Measurements from ENCODE around the gene TXNRD2.
"Not testable (repeated sequence)": the region's sequence is repeated elsewhere in the genome, so short reads cannot be mapped to it uniquely, and the experiment has no call there.

Gene TXNRD2

DNA sequence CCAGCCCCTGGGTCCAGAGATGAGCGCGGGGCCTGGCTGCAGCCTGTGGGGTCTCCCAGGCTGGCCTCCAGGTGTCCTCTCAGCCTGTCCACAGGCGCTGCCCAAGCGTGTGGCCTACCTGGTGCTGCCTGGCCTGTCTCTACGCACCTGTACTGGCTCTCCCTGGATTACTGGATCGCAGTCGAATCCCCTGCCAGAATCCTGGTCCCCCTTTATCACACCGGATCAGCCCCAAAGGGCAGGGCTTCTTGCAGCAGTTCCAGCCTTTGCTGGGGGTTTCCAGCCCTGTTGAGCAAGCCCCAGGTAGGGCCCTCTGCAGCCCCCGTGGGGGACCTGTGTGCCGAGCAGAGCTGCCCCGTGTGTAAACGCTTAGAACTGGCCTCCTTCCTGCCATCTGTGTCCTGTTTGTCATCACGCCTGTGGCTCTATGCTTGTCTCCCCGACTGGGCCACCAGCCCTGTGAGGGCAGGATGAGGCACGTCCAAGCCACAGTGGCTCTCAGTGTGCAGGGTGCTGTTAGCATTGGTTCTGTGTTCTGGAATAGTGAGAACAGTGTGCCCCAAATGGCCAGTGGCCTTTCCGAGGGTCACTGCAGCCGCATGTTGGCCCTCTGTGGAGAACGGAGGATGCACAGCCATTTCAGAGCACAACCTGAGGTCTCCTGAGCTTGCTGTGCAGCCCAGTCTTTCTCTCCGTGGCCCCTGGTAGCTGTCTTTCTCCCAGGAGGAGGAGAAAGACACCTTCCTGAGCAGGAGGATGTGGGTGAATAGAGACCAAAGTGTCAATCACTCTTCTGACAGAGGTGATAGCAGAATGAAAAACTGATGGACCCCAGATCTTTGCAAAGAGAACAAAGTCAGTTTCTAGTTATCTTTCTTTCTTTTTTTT lies 13.9 kb upstream of the TXNRD2 start:
- DNase-seq (ENCODE audit: insufficient read length, low spot score) (no peak), FAIRE-seq (no peak)

- DNase-seq (ENCODE audit: insufficient read length, low spot score): no peak
- FAIRE-seq: no peak
These were observed 9.7 kb upstream of the TXNRD2 start for GRCh38 chr22:19951346-19951745.

- FAIRE-seq (no peak), DNase-seq (ENCODE audit: insufficient read length, low spot score) (no peak)
These were observed 6.6 kb upstream of the TXNRD2 start for GRCh38 chr22:19948057-19948760.

DNA sequence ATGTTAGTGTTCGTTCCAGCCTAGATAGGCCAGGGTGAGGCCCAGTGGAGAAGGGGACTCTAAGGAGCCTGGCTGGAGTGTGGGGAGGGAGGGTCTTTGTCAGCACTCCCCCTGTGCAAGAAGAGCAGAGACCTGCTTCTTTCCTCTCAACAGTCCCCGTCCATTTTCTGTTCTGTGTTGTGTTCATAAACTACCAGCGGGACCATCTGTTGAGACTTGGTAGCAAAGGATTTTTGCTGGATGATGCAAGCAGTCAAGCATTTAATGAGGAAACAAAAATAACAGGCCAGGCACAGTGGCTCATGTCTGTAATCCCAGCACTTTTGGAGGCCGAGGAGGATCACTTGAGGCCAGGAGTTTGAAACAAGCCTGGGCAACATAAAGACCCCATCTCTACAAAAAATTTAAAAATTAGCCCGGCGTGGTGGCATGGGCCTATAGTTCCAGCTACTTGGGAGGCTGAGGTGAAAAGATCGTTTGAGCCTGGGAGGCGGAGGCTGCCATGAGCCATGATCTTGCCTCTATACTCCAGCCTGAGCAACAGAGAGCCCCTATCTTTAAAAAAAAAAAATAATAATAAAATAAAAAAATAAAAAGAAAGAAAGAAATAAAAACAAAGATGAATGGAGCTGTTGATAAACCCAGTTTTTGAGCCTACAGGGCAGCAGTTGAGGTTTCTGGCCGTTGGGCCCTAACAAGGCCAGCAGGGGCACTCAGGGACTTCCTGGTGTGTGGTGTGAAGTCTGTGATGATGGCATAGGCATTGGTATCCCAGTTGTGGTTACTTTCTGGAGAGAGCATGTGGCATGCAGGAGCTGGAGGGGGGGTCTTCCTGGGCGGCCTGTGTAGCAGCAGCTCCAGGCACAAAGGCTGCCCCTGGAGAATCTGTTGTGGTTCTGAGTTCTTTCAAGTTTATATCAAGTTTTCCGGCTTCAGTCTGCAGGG lies 1.7 kb upstream of the TXNRD2 start:
- DNase-seq (ENCODE audit: insufficient read length, low spot score): peak; percentile 69

DNA sequence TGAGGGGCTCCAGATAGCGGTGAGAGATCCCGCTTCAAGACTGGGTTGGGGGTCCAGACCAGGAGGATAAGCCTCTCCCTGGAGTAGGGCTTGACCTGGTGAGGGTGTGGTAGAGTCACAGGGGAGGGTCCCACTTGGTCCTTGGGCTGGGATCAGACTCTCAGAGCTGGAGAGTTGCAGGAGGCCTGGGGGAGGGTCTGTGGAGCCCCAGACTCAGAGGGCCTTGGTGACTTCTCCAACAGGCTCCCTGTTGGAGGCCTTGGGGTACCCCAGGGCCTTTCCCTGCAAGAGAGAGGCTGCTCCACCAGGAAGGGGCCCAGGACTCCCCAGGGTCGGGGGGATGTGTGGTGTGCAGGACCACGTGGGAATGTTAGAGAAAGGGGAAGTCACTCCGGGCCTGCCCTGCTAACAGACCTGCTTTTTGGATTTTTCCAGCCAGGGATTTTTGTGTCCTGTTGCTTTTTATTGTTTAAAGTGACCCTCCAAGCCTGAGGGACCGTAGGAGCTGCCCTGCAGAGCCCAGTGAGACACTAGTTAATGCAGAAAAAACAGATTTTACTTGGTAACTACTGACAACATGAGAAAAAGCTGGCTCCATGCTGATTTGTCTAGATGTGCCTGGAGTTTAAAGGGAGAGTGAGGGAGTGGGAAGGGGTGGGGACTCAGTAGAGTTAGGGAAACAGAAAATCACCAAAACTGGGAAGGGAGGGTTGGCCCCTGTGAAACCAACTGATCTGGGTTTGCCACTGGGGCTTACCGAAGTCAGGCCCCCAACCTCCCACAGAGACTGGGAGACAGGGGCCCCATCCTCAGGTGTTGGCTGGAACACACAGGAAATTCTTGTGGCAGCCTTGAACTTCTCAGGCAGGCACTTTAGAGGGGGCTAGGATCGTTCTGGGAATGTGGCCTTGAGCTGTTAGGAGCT lies 801 bp upstream of the TXNRD2 start:
- DNase-seq (ENCODE audit: insufficient read length, low spot score) (peak; percentile 19), FAIRE-seq (no peak)

More for the DNA sequence above, 1.7 kb upstream of the TXNRD2 start:
- FAIRE-seq: no peak

DNA sequence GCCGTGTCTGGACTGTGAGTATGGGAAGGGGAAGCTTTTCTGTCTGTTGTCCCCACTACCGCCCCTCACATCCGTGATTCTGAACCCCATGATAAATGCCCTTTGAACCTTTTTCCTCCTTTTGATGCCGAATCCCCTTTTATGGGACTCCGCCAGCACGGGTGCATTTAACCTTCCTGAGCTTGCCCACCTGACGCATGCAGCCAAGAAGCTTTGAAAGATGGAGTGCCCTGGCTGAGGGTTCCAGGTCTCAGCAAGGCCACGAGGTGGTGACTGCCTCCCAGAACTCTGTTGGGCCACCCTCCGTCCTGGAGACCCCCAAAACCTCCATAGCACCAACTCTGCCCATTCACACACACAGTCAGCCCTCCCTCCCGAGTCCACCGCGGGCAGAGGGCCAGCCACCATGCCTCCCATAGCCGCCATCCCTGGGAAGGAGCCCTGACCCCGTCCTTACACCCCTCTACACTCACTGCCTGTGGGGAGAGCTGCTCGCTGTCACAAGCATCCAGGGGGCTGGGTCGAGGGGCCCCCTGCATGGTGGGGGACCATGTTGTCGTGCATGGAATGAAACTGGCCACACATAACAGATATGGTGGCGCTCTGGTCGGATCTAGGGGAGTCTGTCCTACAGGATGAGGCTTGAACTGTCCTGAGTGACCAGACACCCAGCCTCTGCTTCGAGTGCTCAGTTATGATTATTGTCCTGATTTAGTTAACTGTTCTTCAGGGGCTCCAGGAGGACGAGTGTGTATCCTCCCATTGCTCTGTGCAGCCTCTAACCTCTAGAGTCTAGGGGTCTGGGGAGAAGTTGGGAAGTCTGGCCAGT lies 868 bp downstream of the TXNRD2 start:
- FAIRE-seq: no peak

DNA sequence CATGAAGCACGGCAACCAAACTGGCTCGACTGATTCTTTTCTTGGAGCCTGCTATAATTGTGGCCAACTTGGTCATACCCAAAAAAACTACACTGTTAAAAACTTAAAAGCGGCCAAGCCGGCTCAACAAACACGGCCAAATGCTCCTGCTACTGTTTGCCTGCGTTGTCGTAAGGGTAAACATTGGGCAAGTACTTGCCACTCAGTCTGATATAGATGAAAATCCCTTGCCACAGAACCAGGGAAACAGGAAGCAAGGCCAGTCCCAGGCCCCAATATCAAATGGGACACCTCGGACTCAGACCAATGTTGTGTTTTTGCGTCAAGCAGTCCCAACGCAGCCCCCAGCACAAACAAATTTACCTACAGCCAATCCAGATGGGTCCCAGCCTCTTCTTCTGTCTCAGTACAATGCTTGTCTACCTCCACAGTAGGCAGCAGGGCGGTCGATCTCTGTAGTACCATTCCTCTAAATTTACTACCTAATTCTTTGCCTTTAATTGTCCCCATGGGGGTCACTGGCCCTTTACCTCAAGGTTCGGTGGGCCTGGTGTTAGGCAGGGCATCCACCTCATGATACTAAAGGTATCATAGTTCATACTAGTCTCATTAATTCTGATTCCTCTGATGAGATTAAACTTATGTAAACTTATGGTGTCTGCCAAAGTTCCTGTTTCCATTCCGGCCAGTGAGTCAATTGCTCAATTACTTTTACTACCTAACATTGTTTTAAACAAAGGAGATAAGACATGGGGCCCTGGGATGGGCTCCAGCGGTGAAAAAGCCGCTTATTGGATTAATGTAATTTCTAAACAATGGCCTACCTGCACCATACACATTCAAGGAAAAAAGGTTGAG lies 3.8 kb downstream of the TXNRD2 start:
- FAIRE-seq: no peak
- no peak for DNase-seq (ENCODE audit: insufficient read length, low spot score)

More for the DNA sequence above, 868 bp downstream of the TXNRD2 start:
- DNase-seq (ENCODE audit: insufficient read length, low spot score): peak; percentile 18

- DNase-seq (ENCODE audit: insufficient read length, low spot score) (no peak), FAIRE-seq (no peak)
These were observed 5.1 kb downstream of the TXNRD2 start for GRCh38 chr22:19936513-19936912.

DNA sequence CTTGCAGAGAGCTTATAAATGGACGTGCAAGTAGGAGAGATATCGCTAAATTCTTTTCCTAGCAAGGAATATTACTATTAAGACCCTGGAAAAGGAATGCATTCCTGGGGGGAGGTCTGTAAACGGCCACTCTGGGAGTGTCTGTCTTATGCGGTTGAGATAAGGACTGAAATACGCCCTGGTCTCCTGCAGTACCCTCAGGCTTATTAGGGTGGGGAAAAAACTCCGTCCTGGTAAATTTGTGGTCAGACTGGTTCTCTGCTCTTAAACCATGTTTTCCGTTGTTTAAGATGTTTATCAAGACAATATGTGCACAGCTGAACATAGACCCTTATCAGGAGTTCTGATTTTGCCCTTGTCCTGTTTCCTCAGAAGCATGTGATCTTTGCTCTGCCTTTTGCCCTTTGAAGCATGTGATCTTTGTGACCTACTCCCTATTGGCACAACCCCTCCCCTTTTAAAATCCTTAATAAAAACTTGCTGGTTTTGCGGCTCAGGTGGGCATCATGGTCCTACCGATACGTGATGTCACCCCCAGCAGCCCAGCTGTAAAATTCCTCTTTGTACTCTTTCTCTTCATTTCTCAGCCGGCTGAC lies 6.4 kb downstream of the TXNRD2 start:
- not testable (repeated sequence) for DNase-seq (ENCODE audit: insufficient read length, low spot score); FAIRE-seq

GRCh38 chr22:19933341-19934241 lies 8.0 kb downstream of the TXNRD2 start:
- FAIRE-seq: no peak

DNA sequence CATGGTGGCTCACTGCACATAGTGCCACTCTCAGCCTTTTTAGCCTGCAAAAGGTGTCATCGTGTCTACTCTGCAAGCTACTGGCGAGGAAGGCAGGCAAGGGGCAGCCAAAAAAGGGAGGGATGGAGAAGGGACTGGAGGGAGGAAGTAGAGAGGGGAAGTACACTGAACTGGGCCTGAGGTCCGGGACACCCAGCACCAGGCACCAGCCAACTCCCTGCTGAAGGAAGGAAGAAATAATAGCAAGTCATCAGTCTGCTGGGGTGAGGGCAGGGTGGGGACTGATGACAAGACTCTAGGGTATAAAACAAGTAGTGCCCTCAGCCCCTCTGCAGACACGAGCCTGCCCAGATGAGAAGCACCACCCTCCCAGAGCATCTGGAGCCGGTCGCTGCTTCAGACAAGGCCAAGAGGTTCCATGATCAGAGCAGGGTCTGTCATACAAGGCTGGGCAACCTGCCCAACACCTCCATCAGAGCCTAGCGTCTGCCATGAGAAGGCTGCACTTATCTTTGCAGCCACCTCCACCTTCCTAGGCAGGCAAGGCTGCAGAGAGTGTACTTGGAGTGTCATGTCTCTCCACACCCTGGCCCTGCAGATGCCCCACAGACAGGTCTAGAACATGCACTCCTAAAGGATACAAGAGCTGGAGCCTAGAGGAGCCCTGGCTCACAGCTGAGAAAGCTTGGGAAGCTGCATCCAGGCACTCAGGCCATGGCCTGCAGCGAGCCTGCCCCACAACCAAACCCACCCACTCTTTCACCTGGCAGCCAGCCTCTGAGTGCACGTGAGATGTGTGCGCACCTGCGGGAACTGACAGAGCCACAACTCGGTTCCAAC lies 9.0 kb downstream of the TXNRD2 start:
- FAIRE-seq (no peak), DNase-seq (ENCODE audit: insufficient read length, low spot score) (no peak)

More at GRCh38 chr22:19933341-19934241, 8.0 kb downstream of the TXNRD2 start:
- DNase-seq (ENCODE audit: insufficient read length, low spot score): no peak

DNA sequence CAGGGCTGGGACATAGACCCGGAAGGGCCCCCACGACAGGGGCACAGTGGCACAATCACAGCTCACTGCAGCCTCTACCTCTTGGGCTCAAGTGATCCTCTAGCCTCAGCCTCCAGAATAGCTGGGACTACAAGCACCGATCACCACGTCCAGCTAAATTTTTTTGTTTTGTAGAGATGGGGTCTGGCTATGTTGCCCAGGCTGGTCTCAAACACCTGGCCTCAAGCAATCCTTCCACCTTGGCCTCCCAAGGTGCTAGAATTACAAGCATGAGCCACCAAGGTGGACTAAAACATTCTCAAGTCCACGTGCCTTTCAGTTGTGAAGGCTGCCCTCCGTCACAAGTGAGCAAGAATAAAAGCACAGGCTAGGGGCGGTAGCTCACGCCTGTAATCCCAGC lies 10.1 kb downstream of the TXNRD2 start:
- no peak for FAIRE-seq
- no peak for DNase-seq (ENCODE audit: insufficient read length, low spot score)

DNA sequence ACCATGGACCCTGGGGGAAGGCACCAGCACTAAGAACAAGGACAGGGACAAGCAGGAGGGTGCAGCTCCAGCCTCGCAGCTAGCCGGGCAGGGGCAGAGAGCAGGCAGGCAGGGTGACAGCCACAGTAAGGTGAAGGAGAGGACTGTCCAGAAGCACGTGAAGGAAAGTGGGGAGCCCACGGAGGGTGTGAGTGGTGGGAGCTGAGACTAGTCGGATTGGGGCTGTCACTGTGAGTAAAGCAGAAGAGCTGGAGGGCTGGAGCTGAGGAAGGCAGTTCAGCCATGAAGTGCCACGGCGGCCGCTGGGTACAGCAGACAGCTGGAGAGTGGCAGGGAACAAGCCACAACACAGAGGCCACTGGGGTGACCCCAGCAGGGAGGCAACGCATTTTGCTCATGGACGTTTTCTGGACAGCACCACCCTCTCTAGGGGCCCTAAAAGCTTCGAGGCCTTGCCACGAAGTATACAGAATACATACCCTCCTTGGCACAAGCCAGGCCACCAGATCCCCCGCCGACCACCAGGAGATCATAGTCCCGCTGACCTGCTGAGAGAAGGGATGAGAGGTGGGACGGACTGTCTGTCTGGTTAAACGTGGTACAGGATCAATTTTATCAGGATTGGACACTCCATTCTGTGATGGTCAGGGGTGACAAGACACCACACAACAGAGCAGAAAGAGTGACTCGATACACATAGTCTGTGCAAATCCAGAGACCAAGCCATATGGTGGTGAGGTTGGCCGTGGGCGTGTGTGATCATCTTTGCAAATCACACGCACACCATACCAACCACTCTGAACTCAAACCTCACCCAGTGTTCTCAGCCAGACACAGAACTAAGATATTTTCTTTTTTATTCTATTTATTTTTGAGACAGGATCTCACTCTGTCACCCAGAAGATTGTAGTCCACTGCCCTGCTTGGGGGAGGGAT lies 10.8 kb downstream of the TXNRD2 start:
- DNase-seq (ENCODE audit: insufficient read length, low spot score) (no peak), FAIRE-seq (no peak)

Measured in HTR-8/SVneo (cell line).